Prostate gland (tissue), 2 donors: ENCODE data around the gene ROR1.

ENCODE experiments used
- CTCF ChIP-seq, 4 experiments: fragments of 200-600 bp in 2 of 4; fragments of 450-650 bp in 2 of 4; sonication (generic) in 2 of 4; IDR thresholded peaks; 1 replicate in 3 of 4; 2 replicates in 1 of 4; pipeline ENCODE4 v1.5.1; 2016 to 2019; ENCODE audit warnings: antibody characterized with exemption in 4 of 4, mild to moderate bottlenecking in 2 of 4, moderate library complexity in 2 of 4
- POLR2A ChIP-seq: fragments of 450-650 bp; IDR thresholded peaks from one replicate; pipeline ENCODE4 v1.6.1; 2016; ENCODE audit warnings: antibody characterized with exemption, mild to moderate bottlenecking

- no peak for TF ChIP-seq CTCF (IDR thresholded peaks at IDR 0.05)
- TF ChIP-seq POLR2A = no peak
These were observed 25.7 kb upstream of the ROR1 start for GRCh38 chr1:63748046-63748580.
